Glomerular visceral epithelial cell (primary cell): ENCODE results near the gene DYNLT4.
"Not testable (repeated sequence)": the region's sequence is repeated elsewhere in the genome, so short reads cannot be mapped to it uniquely, and the experiment has no call there.

Experiments
- DNase-seq: peaks from one replicate; pipeline ENCODE4 v3.0.0-alpha.2; 2016; ENCODE audit errors: extremely low spot score

DYNLT4 gene

GRCh38 chr1:44788120-44788860, 18.9 kb downstream of the DYNLT4 start, which contains the start of gene BEST4:
TSS of gene BEST4 (minus strand) at chr1:44788170. CDS start at chr1:44787705, 465 bp downstream.
- DNase-seq, result no peak

GRCh38 chr1:44787506-44787905, 19.6 kb downstream of the DYNLT4 start:
- DNase-seq, result no peak

GRCh38 chr1:44786841-44787426, 20.2 kb downstream of the DYNLT4 start:
- no peak for DNase-seq

- DNase-seq, result peak; percentile 62
Observed at GRCh38 chr1:44786138-44786840, 20.9 kb downstream of the DYNLT4 start.

- no peak for DNase-seq
Observed at GRCh38 chr1:44785501-44786137, 21.5 kb downstream of the DYNLT4 start.

GRCh38 chr1:44785029-44785380, 22.1 kb downstream of the DYNLT4 start:
- DNase-seq, result no peak

- DNase-seq, result no peak
Observed at GRCh38 chr1:44784094-44785028, 22.8 kb downstream of the DYNLT4 start.

- no peak for DNase-seq
Observed at GRCh38 chr1:44783697-44784093, 23.5 kb downstream of the DYNLT4 start.

- DNase-seq, result no peak
Observed at GRCh38 chr1:44780583-44781121, 26.5 kb downstream of the DYNLT4 start.

GRCh38 chr1:44778705-44779576, 28.2 kb downstream of the DYNLT4 start:
- DNase-seq, result no peak

GRCh38 chr1:44777969-44778635, 29.0 kb downstream of the DYNLT4 start:
- no peak for DNase-seq

GRCh38 chr1:44777547-44777946, 29.6 kb downstream of the DYNLT4 start:
- DNase-seq, result no peak

- no peak for DNase-seq
Observed at GRCh38 chr1:44776730-44777068, 30.5 kb downstream of the DYNLT4 start.

- DNase-seq, result peak; percentile 35
Observed at GRCh38 chr1:44775930-44776729, 31.0 kb downstream of the DYNLT4 start.

- DNase-seq, result peak; percentile 91
Observed at GRCh38 chr1:44775078-44775929, 31.8 kb downstream of the DYNLT4 start, which contains the start of gene RPS8. TSS of gene RPS8 (plus strand) at chr1:44775540. CDS start at chr1:44775597, 57 bp downstream.

- DNase-seq, result not testable (repeated sequence)
Observed at GRCh38 chr1:44766421-44766820, 40.7 kb downstream of the DYNLT4 start.

- no peak for DNase-seq
Observed at GRCh38 chr1:44760876-44761275, 46.3 kb downstream of the DYNLT4 start.

GRCh38 chr1:44759077-44759476, 48.1 kb downstream of the DYNLT4 start:
- no peak for DNase-seq
